Activated CD4-positive, alpha-beta T cell treated with anti-CD3 and anti-CD28 coated beads, Interleukin-2, Interleukin-4, amounts not matched to agents 100 ng/mL and 50 ng/mL, durations not matched to agents 16 hours and 8 hours (primary cell): ENCODE data around the gene CRY2.

ENCODE experiments used
- DNase-seq: peaks from one replicate; pipeline ENCODE4 v3.0.0-alpha.2; 2020; ENCODE audit warnings: low spot score

Gene CRY2

DNA sequence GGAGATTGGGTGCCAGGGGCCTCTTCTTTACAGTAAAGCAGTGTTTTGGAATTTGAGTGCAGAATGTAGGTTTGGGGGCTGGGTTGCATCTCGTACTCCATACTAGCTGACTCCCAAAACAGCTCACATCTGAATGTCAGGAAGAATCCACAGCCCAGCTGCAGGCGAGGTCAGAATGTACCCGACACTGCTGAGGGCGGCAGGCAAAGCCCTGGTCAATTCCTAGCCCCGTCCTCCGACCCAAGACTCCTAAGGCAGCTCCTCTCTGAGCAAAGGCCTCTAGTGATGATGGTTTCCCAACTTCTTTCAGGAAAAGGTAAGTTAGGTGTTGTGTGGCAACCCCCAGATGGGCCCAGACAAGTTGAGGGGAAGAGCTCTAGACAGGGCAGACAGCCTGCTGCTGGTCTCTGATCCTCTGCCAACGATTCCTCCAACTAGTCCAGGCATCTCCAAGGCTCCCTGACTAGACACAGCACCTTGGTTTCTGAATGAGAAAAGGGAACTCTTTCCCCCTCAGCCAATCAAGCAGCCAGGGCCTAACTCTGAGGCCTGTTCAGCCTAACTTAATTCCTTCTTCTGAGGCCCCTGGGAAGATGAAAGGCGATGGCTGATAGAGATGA, 83.8 kb downstream of the CRY2 start:
- no peak for DNase-seq

DNA sequence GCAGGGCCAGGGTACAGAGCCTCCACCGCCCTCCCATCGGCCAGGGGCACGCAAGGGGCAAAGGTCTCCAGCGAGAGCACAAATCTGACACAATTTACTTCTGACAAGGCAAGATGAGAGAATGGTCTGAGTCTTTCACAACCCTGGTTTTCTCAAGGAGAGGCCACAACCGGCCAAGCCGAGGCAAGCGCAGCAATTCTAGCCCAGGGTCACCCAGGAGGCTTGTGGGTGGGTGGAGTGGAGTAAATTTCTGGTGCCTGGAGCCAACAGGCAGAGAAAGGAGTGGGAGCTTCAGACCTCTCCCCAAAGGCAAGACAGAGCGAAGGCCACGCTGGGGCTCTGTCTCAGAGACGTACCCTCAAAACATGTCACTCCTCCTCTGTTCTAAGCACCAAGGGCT, 84.5 kb downstream of the CRY2 start:
- no peak for DNase-seq

DNA sequence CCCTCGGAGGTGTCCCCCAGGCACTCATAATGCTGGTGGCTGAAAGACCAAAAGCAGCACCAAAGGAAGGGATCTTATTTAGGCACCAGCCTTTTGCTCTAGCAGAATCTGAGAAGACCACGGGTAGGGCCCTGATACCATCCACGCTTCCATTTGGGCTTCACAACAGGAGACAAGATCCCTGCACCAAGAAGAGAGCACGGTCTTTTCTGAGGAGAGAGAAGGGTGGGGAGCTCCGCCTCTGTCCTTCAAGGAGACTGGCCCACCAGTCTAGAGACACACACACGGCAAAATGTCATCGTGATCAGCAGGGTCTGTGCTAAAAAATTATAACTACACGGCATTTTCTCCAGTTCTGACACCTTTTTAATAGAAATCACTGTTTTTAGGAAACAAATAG, 84.9 kb downstream of the CRY2 start:
- no peak for DNase-seq
